Measurements from ENCODE around the gene WNT3A.

The WNT3A gene

GRCh38 chr1:228058172-228058948, 51.6 kb downstream of the WNT3A start:
- DNase-seq, result no peak

- DNase-seq, result peak in 1 of 4 experiments; percentile 49
Measured at GRCh38 chr1:228058949-228059633, 52.3 kb downstream of the WNT3A start.

GRCh38 chr1:228059634-228060457, 53.0 kb downstream of the WNT3A start:
- DNase-seq, result peak in 2 of 4 experiments; percentile 42 to 45

- DNase-seq, result no peak
Measured at GRCh38 chr1:228060458-228061190, 53.8 kb downstream of the WNT3A start.

- DNase-seq, result no peak
Measured at GRCh38 chr1:228061411-228062084, 54.8 kb downstream of the WNT3A start.

GRCh38 chr1:228062085-228062791, 55.4 kb downstream of the WNT3A start:
- no peak for DNase-seq

GRCh38 chr1:228062812-228063211, 56.0 kb downstream of the WNT3A start:
- no peak for DNase-seq

- no peak for DNase-seq
Measured at GRCh38 chr1:228063251-228064191, 56.7 kb downstream of the WNT3A start.

GRCh38 chr1:228064296-228064695, 57.5 kb downstream of the WNT3A start:
- DNase-seq, result no peak

GRCh38 chr1:228064741-228065542, 58.1 kb downstream of the WNT3A start:
- DNase-seq, result no peak

GRCh38 chr1:228065543-228066347, 58.9 kb downstream of the WNT3A start:
- no peak for DNase-seq

GRCh38 chr1:228066416-228066815, 59.6 kb downstream of the WNT3A start:
- no peak for DNase-seq

GRCh38 chr1:228066891-228067654, 60.3 kb downstream of the WNT3A start:
- DNase-seq, result no peak

- DNase-seq, result no peak
Measured at GRCh38 chr1:228068359-228068758, 61.6 kb downstream of the WNT3A start.

- DNase-seq, result no peak
Measured at GRCh38 chr1:228070173-228070572, 63.4 kb downstream of the WNT3A start.

- DNase-seq, result no peak
Measured at GRCh38 chr1:228070851-228071250, 64.1 kb downstream of the WNT3A start.

- no peak for DNase-seq
Measured at GRCh38 chr1:228071839-228072657, 65.2 kb downstream of the WNT3A start.

All from activated naive CD4-positive, alpha-beta T cell (primary cell).